Keratinocyte (primary cell): ENCODE measurements around the gene SOX10.

Experiments
- EZH2 ChIP-seq: IDR thresholded peaks from one replicate; pipeline ENCODE4 v1.6.1; 2012; ENCODE audit warnings: inconsistent platforms, mild to moderate bottlenecking, low read length, moderate library complexity
- TF ChIP-seq, protein P1 (sequence below), 3 experiments: IDR thresholded peaks in 1 of 3; conservative IDR thresholded peaks in 1 of 3; optimal IDR thresholded peaks in 1 of 3; 2 replicates in 2 of 3; 3 replicates in 1 of 3; pipeline versions ENCODE3 to v1.5.1; 2011; ENCODE audit warnings: low read length in 3 of 3, mild to moderate bottlenecking in 3 of 3, moderate library complexity in 2 of 3, control low read depth in 1 of 3, inconsistent platforms in 1 of 3; ENCODE audit not compliant: insufficient read depth in 2 of 3; ENCODE audit errors: extremely low read depth in 1 of 3

DNA sequence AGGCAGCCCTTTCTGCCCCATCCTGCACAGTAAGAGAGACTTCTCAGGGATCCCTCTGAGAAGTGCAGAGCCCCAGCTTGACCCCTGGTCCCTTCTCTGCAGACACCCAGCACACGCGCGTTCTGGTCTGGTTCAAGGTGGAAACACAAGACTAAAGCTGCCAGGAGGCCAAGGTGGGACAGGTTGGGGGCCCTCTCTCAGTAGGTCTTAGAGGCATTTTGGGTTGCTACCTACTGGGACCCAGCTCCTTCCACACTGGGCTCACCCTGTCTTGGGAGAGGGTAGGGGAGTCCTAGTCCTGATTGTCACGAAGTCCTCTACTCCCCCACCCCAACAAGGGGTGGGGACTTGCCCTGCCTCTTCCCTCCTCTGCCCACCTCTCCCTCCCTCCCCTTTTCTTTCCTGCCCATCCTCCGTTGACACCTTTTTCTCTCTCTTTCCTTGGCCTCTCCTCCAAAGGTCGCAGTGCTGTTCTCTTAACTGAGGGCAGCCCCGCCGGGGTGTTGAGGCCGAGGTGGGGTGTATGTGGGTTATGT is 763 bp upstream of the SOX10 start:
- TF ChIP-seq, protein P1, sequence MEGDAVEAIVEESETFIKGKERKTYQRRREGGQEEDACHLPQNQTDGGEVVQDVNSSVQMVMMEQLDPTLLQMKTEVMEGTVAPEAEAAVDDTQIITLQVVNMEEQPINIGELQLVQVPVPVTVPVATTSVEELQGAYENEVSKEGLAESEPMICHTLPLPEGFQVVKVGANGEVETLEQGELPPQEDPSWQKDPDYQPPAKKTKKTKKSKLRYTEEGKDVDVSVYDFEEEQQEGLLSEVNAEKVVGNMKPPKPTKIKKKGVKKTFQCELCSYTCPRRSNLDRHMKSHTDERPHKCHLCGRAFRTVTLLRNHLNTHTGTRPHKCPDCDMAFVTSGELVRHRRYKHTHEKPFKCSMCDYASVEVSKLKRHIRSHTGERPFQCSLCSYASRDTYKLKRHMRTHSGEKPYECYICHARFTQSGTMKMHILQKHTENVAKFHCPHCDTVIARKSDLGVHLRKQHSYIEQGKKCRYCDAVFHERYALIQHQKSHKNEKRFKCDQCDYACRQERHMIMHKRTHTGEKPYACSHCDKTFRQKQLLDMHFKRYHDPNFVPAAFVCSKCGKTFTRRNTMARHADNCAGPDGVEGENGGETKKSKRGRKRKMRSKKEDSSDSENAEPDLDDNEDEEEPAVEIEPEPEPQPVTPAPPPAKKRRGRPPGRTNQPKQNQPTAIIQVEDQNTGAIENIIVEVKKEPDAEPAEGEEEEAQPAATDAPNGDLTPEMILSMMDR (optimal IDR thresholded peaks at IDR 0.05 in 1 of 3, IDR thresholded peaks at IDR 0.05 in 1 of 3, conservative IDR thresholded peaks at IDR 0.05 in 1 of 3; ENCODE audit: extremely low read depth in 1 of 3, insufficient read depth in 2 of 3, low read length in 3 of 3), result no peak
- TF ChIP-seq EZH2, result no peak
